DND-41 (cell line): ENCODE data around the gene RPS6KA1.

Experiments used
- CTCF ChIP-seq: IDR thresholded peaks from 2 replicates; pipeline ENCODE4 v1.5.1; 2012; ENCODE audit warnings: borderline replicate concordance, low read length, moderate library complexity, mild to moderate bottlenecking; ENCODE audit not compliant: poor library complexity, severe bottlenecking; ENCODE audit errors: extremely low read depth
- EZH2 ChIP-seq: IDR thresholded peaks from 3 replicates; pipeline ENCODE4 v1.6.1; 2012; ENCODE audit warnings: borderline replicate concordance, low read depth, mild to moderate bottlenecking, moderate library complexity, low read length, inconsistent platforms; ENCODE audit not compliant: severe bottlenecking

DNA sequence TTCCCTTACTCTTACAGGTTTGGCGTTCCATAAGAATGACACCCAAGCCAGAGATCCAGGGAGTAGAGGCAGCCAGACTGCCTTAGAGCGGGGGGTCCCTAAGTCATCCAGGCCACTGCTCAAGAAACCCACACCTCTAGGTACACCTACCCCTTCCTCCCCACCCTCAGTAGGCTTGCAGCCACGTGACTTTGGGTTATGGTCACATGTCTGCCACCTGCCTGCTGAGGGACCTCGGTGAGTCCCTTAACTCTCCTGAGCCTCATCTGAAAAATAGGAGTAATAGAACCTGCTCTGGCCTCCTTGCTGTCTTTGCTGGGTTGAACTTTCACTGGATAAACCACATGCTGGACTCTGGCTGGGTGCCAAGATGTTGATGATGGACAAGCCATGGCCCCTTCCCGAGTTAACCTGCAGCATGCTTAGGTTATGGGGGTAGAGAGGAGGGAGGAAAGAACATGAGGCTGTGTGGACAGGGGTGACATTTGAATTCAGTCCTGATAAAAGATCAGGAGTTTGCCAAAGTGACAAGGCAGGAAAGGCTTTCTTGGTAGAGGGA is 4.5 kb downstream of the RPS6KA1 start:
- no peak for TF ChIP-seq CTCF
- TF ChIP-seq EZH2: no peak
